SK-N-MC (cell line): Measurements from ENCODE around the gene ZCCHC17.

Source experiments
- EZH2 ChIP-seq: fragments of 200-600 bp; sonication (generic); IDR thresholded peaks from one replicate; pipeline ENCODE4 v1.6.1; 2017; ENCODE audit warnings: antibody characterized with exemption
- FOXP2 ChIP-seq: optimal IDR thresholded peaks from 2 replicates; pipeline ENCODE3; 2011; ENCODE audit warnings: mild to moderate bottlenecking, moderate library complexity; ENCODE audit not compliant: insufficient read depth; ENCODE audit errors: extremely low read length, control extremely low read depth
- POLR2AphosphoS5 ChIP-seq: IDR thresholded peaks from 2 replicates; pipeline ENCODE4 v1.6.1; 2012; ENCODE audit warnings: mild to moderate bottlenecking, low read depth, low read length, borderline replicate concordance

DNA sequence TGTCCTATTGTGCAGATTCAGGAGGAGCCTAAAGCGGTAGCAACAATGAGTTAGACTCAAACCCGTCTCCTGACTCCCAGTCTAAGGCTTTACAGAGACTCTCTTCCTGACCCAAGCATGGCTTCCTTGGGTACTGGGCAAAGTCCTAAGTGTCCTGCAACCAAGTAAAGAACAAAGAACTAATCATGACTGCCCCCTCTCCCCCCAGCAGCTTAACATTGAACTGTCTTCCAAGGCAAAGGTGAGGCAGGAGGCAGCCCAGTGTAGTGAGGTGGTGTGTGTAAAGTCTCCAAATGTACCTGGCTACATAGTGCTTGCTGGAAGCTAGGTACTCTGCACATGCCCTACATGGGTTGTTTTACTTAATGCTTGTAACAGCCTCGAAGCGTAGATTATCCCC is 73.7 kb downstream of the ZCCHC17 start:
- TF ChIP-seq POLR2AphosphoS5 (no peak), FOXP2 (no peak), EZH2 (no peak)
